ENCODE results near the gene WTIP.
"Not testable (repeated sequence)": the region's sequence is repeated elsewhere in the genome, so short reads cannot be mapped to it uniquely, and the experiment has no call there.

The WTIP gene

DNA sequence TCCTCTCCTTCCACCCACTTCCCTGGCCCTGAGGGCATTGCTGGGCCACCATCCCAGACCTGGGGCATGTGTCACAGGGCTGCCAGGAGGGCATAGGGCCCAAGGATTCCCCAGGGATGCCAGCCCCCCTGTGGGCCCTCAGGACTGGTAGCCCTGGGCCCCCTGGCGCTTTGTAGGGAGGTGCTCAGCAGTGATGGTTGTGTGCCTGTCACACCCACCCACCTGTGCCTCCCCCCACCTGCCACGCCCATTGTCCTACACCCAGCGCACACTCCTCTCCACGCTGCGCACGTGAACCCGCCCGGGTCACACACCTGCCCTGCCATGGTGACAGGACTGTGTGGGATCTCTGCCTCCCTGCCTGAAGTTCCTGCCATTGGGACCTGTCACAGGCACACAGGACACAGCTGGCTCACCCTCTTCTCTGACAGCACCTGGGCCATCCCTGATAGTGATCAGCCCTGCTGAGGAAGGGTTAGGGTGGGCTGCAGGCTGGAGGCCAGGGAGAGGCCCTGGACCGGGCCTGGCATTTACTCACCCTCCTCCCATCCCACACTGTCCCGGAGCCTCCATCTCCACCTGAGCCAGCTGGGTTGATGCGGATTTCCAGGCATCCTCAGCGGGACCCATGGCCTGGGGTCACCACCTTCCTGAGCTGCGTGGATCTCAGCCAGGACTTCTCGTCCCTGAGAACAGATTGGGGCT, 23.9 kb downstream of the WTIP start:
- no peaks in the 10 kb centered on the region for H3K36me3 ChIP-seq (ENCODE audit: insufficient read depth, low read depth, low read length)
- H3K27ac ChIP-seq (ENCODE audit: low read length), result no peak overlapping the region
- peaks cover 4% of the 10 kb centered on the region; the same call in 1 of the 2 replicates for H3K27me3 ChIP-seq (ENCODE audit: insufficient read depth, low read length)
- H3K4me1 ChIP-seq (ENCODE audit: insufficient read depth, low read length), result 0 out of 2 replicates have a peak, but pooled peaks cover 4% of the 10 kb centered on the region
- no peak overlapping the region for H3K4me3 ChIP-seq (ENCODE audit: low read length)
- H3K9ac ChIP-seq (ENCODE audit: low read depth, low read length), result no peak overlapping the region
- H3K9me3 ChIP-seq (ENCODE audit: insufficient read depth, low read depth, low read length), result no peaks in the 10 kb centered on the region

DNA sequence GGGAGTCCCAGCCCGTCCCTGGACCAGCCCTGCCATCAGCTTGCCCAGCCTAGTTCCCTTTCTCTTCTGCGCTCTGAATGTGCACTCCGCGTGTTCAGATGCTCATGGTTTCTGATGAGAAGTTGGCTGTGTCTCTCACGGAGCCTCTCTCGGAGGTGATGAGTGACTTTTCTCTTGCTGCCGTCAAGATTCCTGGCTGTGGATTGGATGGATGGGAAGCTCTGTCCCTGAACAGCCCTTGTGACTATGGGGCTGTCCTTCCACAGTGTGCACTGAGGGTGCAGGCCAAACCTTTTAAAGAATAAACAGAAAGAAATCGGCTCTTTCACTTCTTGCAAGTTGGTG, 24.4 kb downstream of the WTIP start:
- Histone ChIP-seq H3K27ac (ENCODE audit: low read length) (no peak overlapping the region), H3K4me3 (ENCODE audit: low read length) (no peak overlapping the region), H3K27me3 (ENCODE audit: insufficient read depth, low read length) (peaks cover 4% of the 10 kb centered on the region; the same call in 1 of the 2 replicates), H3K36me3 (ENCODE audit: insufficient read depth, low read depth, low read length) (no peaks in the 10 kb centered on the region), H3K9ac (ENCODE audit: low read depth, low read length) (no peak overlapping the region), H3K4me1 (ENCODE audit: insufficient read depth, low read length) (0 out of 2 replicates have a peak, but pooled peaks cover 4% of the 10 kb centered on the region), H3K9me3 (ENCODE audit: insufficient read depth, low read depth, low read length) (no peaks in the 10 kb centered on the region)

DNA sequence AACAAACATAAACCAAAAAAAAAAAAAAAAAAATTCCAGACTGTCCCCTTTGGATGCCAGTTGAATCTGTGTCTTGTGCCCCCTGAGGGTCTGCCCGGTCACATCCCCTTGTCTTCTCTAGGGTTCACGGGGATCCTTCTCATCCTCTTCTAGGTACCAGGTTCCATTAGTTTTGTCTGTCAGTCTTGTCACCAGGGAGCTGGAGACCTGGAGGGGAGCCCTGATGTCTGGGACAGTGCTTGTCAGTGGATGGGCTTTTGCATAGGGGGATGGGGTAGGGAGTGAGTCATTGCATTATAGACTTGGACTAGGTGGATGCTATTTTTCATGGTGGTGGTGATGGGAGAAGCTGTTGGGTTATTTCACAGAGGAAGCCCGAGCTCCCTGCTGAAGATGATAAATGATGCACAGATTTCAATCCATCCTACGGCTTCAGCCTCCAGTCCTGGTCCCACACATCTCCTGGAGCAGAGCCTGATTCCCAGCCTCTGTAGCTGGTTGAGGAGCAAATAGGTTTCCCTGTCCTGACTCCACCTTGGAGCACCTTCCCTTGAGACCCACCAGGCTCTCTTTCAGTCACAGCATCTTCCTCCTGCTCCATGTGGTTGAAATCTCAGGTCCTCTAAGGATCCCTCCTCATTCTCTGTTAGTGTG, 26.0 kb downstream of the WTIP start:
- no peaks in the 10 kb centered on the region for H3K36me3 ChIP-seq (ENCODE audit: insufficient read depth, low read depth, low read length)
- H3K9ac ChIP-seq (ENCODE audit: low read depth, low read length), result no peak overlapping the region
- no peaks in the 10 kb centered on the region for H3K9me3 ChIP-seq (ENCODE audit: insufficient read depth, low read depth, low read length)
- no peak overlapping the region for H3K4me3 ChIP-seq (ENCODE audit: low read length)
- H3K4me1 ChIP-seq (ENCODE audit: insufficient read depth, low read length), result no peaks in the 10 kb centered on the region
- no peaks in the 10 kb centered on the region for H3K27me3 ChIP-seq (ENCODE audit: insufficient read depth, low read length)
- H3K27ac ChIP-seq (ENCODE audit: low read length), result no peak overlapping the region

DNA sequence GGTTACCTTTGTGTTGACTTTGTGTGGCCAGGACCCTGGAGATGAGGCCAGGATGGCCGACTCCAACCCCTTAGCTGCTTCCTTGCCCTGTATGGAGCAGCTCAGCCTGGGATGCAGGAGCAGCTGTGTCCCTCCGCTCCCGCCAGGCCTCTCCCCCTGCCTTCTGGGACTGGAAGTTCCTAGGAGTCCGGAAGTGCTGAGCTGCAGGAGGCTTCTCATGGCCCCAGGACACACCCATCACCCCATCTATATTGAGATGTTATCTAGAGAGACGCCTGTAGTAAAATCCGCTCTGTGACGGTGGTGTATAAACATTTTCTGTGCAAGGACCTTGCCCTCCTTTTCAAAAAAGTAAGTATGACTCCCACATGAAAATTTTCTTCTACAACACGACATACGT, 27.0 kb downstream of the WTIP start:
- Histone ChIP-seq H3K36me3 (ENCODE audit: insufficient read depth, low read depth, low read length) (no peaks in the 10 kb centered on the region), H3K9ac (ENCODE audit: low read depth, low read length) (no peak overlapping the region), H3K9me3 (ENCODE audit: insufficient read depth, low read depth, low read length) (no peaks in the 10 kb centered on the region), H3K27ac (ENCODE audit: low read length) (no peak overlapping the region), H3K4me1 (ENCODE audit: insufficient read depth, low read length) (no peaks in the 10 kb centered on the region), H3K27me3 (ENCODE audit: insufficient read depth, low read length) (no peaks in the 10 kb centered on the region), H3K4me3 (ENCODE audit: low read length) (no peak overlapping the region)

DNA sequence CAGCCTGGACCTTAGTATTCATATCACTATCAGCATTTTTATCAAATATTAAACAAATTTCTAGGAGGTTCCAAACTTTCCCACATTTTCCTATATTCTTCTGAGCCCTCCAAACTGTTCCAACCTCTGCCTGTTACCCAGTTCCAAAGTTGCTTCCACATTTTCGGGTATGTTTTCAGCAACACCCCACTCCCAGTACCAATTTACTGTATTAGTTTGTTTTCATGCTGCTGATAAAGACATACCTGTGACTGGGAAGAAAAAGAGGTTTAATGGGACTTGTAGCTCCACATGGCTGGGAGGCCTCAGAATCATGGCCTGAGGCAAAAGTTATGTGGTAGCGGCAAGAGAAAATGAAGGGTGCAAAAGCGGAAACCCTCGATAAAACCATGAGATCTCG, 29.3 kb downstream of the WTIP start:
- H3K4me1 ChIP-seq (ENCODE audit: insufficient read depth, low read length); H3K27me3 ChIP-seq (ENCODE audit: insufficient read depth, low read length); H3K36me3 ChIP-seq (ENCODE audit: insufficient read depth, low read depth, low read length); H3K9me3 ChIP-seq (ENCODE audit: insufficient read depth, low read depth, low read length); H3K27ac ChIP-seq (ENCODE audit: low read length); H3K4me3 ChIP-seq (ENCODE audit: low read length); H3K9ac ChIP-seq (ENCODE audit: low read depth, low read length): not testable (repeated sequence)

DNA sequence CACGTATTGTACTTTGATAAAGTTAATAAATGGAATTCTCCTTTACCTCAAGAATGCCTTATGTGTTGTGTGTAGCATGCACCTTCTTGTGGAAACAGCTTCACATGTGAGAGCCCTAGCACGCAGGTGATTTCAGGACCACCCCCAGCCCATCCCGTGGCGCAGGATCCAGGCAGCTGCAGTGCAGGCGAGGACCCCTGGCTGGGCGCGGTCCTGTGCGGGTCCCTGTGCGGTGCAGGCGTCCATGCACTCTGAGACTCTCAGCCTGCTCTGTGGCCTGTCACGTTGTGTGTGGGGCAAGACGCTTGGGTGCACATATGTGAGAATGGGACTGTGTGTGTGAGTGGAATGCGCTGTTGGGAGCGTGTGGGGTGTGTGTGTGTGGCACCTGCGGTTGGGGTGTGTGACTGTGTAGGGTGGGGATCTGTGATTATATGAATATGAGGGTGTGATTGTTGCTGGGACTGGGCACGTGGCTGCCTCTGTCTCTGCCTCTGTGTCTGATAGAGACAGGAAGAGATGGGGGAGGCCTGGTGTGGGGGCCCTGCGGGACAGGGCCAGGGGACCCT, 30.8 kb downstream of the WTIP start:
- H3K4me1 ChIP-seq (ENCODE audit: insufficient read depth, low read length), result no peaks in the 10 kb centered on the region
- H3K9me3 ChIP-seq (ENCODE audit: insufficient read depth, low read depth, low read length), result no peaks in the 10 kb centered on the region
- H3K36me3 ChIP-seq (ENCODE audit: insufficient read depth, low read depth, low read length), result no peaks in the 10 kb centered on the region
- no peak overlapping the region for H3K27ac ChIP-seq (ENCODE audit: low read length)
- no peak overlapping the region for H3K9ac ChIP-seq (ENCODE audit: low read depth, low read length)
- H3K27me3 ChIP-seq (ENCODE audit: insufficient read depth, low read length), result no peaks in the 10 kb centered on the region
- no peak overlapping the region for H3K4me3 ChIP-seq (ENCODE audit: low read length)

DNA sequence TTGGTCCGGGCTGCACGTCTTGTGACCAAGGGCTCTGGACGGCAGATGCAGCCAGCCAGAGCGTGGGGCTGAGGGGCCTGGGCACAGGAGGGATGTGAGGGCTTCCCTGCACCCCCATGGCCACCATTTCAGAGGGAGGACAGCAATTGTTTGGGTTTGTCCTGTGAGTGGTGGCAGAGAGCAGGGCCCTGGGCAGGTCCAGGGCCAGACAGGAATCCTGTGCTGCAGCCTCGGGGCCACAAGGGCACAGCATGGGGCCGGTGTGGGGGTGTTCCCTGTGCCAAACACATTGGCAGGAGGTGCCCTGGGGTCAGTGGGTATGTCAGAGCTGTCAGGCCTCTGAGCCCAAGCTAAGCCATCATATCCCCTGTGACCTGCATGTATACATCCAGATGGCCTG, 32.2 kb downstream of the WTIP start:
- no peak overlapping the region for H3K27ac ChIP-seq (ENCODE audit: low read length)

DNA sequence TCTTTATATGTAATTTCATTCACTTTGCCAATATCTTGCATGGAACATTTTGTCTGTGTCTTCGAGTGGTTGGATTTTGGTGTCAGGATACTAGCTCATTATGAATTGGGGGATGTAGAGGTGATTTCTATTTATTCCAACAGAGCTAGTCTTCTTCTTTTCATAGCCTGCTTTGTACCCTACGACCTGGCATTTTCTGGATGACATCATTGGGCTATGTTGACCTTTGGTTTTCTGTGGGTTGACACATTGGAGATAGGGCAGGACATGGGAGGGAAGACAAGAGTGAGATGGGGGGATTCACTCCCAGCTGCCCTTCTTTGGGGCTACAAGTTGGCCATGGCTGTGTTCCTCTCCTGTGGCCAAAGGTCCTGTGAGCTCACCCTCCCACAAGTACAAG, 38.0 kb downstream of the WTIP start:
- H3K27me3 ChIP-seq (ENCODE audit: insufficient read depth, low read length), result no peaks in the 10 kb centered on the region
- H3K4me1 ChIP-seq (ENCODE audit: insufficient read depth, low read length), result no peaks in the 10 kb centered on the region
- H3K9me3 ChIP-seq (ENCODE audit: insufficient read depth, low read depth, low read length), result peaks cover 3% of the 10 kb centered on the region; the same call in 1 of the 2 replicates
- no peak overlapping the region for H3K4me3 ChIP-seq (ENCODE audit: low read length)
- H3K36me3 ChIP-seq (ENCODE audit: insufficient read depth, low read depth, low read length), result no peaks in the 10 kb centered on the region
- H3K9ac ChIP-seq (ENCODE audit: low read depth, low read length), result no peak overlapping the region
- no peak overlapping the region for H3K27ac ChIP-seq (ENCODE audit: low read length)

More for the DNA sequence above, 32.2 kb downstream of the WTIP start:
- Histone ChIP-seq H3K4me3 (ENCODE audit: low read length) (no peak overlapping the region), H3K4me1 (ENCODE audit: insufficient read depth, low read length) (no peaks in the 10 kb centered on the region), H3K9ac (ENCODE audit: low read depth, low read length) (no peak overlapping the region), H3K27me3 (ENCODE audit: insufficient read depth, low read length) (no peaks in the 10 kb centered on the region), H3K36me3 (ENCODE audit: insufficient read depth, low read depth, low read length) (no peaks in the 10 kb centered on the region), H3K9me3 (ENCODE audit: insufficient read depth, low read depth, low read length) (no peaks in the 10 kb centered on the region)

DNA sequence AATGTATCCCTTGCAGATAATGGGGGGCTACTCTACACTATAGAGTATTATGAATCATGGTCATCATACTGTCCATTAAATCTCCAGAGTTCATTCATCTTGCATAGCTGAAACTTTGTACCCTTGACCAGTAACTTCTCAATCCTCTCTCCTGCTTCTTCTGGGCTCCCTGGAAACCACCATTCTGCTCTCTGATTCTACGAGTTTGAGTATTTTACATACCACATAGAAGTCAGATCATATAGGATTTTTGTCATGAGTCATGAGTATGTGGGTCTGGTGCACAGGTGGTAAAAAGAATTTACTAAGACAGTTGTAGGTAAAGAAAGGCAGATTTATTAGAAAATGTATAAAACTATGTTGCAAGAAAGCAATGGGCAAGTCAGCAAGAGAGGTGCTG, 41.9 kb downstream of the WTIP start:
- no peak overlapping the region for H3K4me3 ChIP-seq (ENCODE audit: low read length)
- H3K27me3 ChIP-seq (ENCODE audit: insufficient read depth, low read length), result no peaks in the 10 kb centered on the region
- H3K4me1 ChIP-seq (ENCODE audit: insufficient read depth, low read length), result no peaks in the 10 kb centered on the region
- H3K27ac ChIP-seq (ENCODE audit: low read length), result no peak overlapping the region
- no peaks in the 10 kb centered on the region for H3K36me3 ChIP-seq (ENCODE audit: insufficient read depth, low read depth, low read length)
- no peak overlapping the region for H3K9ac ChIP-seq (ENCODE audit: low read depth, low read length)
- peaks cover 5% of the 10 kb centered on the region; the same call in 1 of the 2 replicates for H3K9me3 ChIP-seq (ENCODE audit: insufficient read depth, low read depth, low read length)

DNA sequence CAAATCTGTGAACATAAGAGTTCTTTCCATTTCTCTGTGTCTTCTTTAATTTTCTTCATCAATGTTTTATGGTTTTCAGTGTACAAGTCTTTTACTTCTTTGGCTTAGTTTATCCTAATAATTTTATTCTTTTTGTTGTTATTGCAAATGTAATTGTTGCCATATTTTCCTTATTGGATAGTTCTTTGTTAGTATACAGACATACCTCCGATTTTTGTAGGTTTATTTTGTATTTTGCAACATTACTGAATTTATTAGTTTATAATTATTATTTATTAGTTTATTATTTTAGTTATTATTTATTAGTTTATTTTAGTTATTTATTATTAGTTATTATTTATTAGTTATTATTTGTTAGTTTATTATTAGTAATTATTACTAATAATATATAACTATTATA, 43.4 kb downstream of the WTIP start:
- Histone ChIP-seq H3K9me3 (ENCODE audit: insufficient read depth, low read depth, low read length) (peaks cover 5% of the 10 kb centered on the region; the same call in 1 of the 2 replicates), H3K27me3 (ENCODE audit: insufficient read depth, low read length) (0 out of 2 replicates have a peak, but pooled peaks cover 2% of the 10 kb centered on the region), H3K27ac (ENCODE audit: low read length) (no peak overlapping the region), H3K9ac (ENCODE audit: low read depth, low read length) (no peak overlapping the region), H3K4me3 (ENCODE audit: low read length) (no peak overlapping the region), H3K36me3 (ENCODE audit: insufficient read depth, low read depth, low read length) (no peaks in the 10 kb centered on the region), H3K4me1 (ENCODE audit: insufficient read depth, low read length) (no peaks in the 10 kb centered on the region)

DNA sequence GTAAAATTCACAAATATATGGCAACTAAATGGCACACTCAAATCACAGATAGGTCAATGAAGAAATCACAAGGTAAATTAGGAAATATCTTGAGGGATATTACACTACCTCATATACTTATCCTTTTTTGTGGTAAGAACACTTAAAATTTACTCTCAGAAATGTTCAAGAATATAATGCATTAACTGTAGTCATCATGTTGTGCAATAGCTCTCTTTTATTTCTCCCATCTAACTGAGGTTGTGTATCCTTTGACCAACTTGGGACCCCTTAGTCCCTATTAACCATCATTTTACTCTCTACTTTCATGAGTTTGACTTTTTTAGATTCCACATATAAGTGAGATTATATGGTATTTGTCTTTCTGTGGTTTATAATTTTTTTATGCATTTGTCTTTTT, 52.6 kb downstream of the WTIP start:
- Histone ChIP-seq H3K27ac (ENCODE audit: low read length) (no peak overlapping the region), H3K36me3 (ENCODE audit: insufficient read depth, low read depth, low read length) (no peaks in the 10 kb centered on the region), H3K4me1 (ENCODE audit: insufficient read depth, low read length) (no peaks in the 10 kb centered on the region), H3K27me3 (ENCODE audit: insufficient read depth, low read length) (0 out of 2 replicates have a peak, but pooled peaks cover 7% of the 10 kb centered on the region), H3K9me3 (ENCODE audit: insufficient read depth, low read depth, low read length) (no peaks in the 10 kb centered on the region), H3K4me3 (ENCODE audit: low read length) (no peak overlapping the region), H3K9ac (ENCODE audit: low read depth, low read length) (no peak overlapping the region)

DNA sequence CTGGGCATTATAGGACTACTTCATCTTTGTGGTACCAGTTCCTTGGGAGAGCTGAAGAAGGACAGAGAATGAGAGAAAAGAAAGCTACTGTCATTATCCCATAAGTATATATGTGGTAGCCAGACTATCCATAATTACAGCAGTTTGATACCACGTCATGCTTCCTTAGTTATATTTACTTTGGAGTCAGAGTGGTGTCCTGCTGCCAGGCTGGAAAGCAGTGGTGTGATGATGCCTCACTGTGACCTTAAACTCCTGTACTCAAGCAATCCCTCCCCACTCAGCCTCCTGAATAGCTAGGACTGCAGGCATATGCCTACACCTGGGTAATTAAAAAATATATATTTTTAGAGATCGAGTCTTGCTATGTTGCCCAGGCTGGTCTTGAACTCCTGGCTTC, 57.8 kb downstream of the WTIP start:
- no peaks in the 10 kb centered on the region for H3K27me3 ChIP-seq (ENCODE audit: insufficient read depth, low read length)
- no peak overlapping the region for H3K4me3 ChIP-seq (ENCODE audit: low read length)
- peaks cover 9% of the 10 kb centered on the region; the same call in 1 of the 2 replicates for H3K9me3 ChIP-seq (ENCODE audit: insufficient read depth, low read depth, low read length)
- H3K4me1 ChIP-seq (ENCODE audit: insufficient read depth, low read length), result no peaks in the 10 kb centered on the region
- no peak overlapping the region for H3K9ac ChIP-seq (ENCODE audit: low read depth, low read length)
- H3K27ac ChIP-seq (ENCODE audit: low read length), result no peak overlapping the region
- no peaks in the 10 kb centered on the region for H3K36me3 ChIP-seq (ENCODE audit: insufficient read depth, low read depth, low read length)

All from iPS-20b (cell line).